HepG2 (cell line): Measurements from ENCODE around the gene MICAL1. TPM values are rescaled to one million over a fixed set of nuclear protein-coding genes. Genes with fewer than 3 reads are reported as not detected.

Experiments used
- HIVEP1 ChIP-seq: sonication (generic); formaldehyde crosslinking; IDR thresholded peaks from 2 replicates; pipeline ENCODE4 v1.4.0; 2020; ENCODE audit warnings: mild to moderate bottlenecking, missing genetic modification reagents
- HNF1A ChIP-seq, 2 experiments: sonication (generic) in 1 of 2; formaldehyde crosslinking in 1 of 2; IDR thresholded peaks; 2 replicates each; pipeline versions ENCODE4 v1.4.0 to v1.6.1; 2016 to 2020; ENCODE audit warnings: borderline replicate concordance in 1 of 2, low read depth in 1 of 2, mild to moderate bottlenecking in 1 of 2, missing genetic modification reagents in 1 of 2
- NFIB ChIP-seq: sonication (generic); formaldehyde crosslinking; IDR thresholded peaks from 2 replicates; pipeline ENCODE4 v1.9.0; 2021; ENCODE audit warnings: missing genetic modification reagents, mild to moderate bottlenecking, borderline replicate concordance
- SOX13 ChIP-seq, 3 experiments: fragments of 450-650 bp in 1 of 3; sonication (generic) in 1 of 3; formaldehyde crosslinking in 1 of 3; IDR thresholded peaks in 2 of 3; conservative IDR thresholded peaks in 1 of 3; 2 replicates each; pipeline versions ENCODE4 v1.5.0 to v1.6.1; 2016 to 2020; ENCODE audit warnings: antibody characterized with exemption in 1 of 3, mild to moderate bottlenecking in 1 of 3, missing compliant biosample characterization in 1 of 3, missing genetic modification reagents in 1 of 3, moderate library complexity in 1 of 3
- SP1 ChIP-seq, 2 experiments: fragments of 450-650 bp in 1 of 2; sonication (generic) in 1 of 2; formaldehyde crosslinking in 1 of 2; IDR thresholded peaks; 2 replicates each; pipeline versions ENCODE4 v1.4.0 to v1.6.1; 2016 to 2020; ENCODE audit warnings: missing genetic modification reagents in 1 of 2
- SP4 ChIP-seq: sonication (generic); formaldehyde crosslinking; IDR thresholded peaks from 2 replicates; pipeline ENCODE4 v1.8.1; 2023; ENCODE audit warnings: mild to moderate bottlenecking, missing genetic modification reagents
- TEAD3 ChIP-seq: optimal IDR thresholded peaks from 2 replicates; pipeline ENCODE3; 2016; ENCODE audit warnings: borderline replicate concordance
- ZBTB7B ChIP-seq: sonication (generic); formaldehyde crosslinking; IDR thresholded peaks from 2 replicates; pipeline ENCODE4 v1.4.0; 2020; ENCODE audit warnings: missing genetic modification reagents
- ZNF710 ChIP-seq: sonication (generic); formaldehyde crosslinking; IDR thresholded peaks from 2 replicates; pipeline ENCODE4 v1.5.0; 2020; ENCODE audit warnings: mild to moderate bottlenecking, missing genetic modification reagents, borderline replicate concordance
- ZSCAN20 ChIP-seq: sonication (generic); formaldehyde crosslinking; IDR thresholded peaks from 2 replicates; pipeline ENCODE4 v1.4.0; 2020; ENCODE audit warnings: missing genetic modification reagents, mild to moderate bottlenecking, borderline replicate concordance
- polyA plus RNA-seq, 8 experiments: library from polyadenylated mRNA; depleted of rRNA in 3 of 8; stranded (reverse) in 7 of 8; unstranded in 1 of 8; fragments of >200 nt; fragmentation: Illumina TruSeq in 4 of 8; extraction: Trizol in 4 of 8; gene quantifications; 2 replicates each; pipeline versions ENCODE4 v1.2.1 to v1.2.3, GENCODE V29; 2011 to 2016; ENCODE audit warnings: low read depth in 4 of 8, missing spikeins in 1 of 8, mixed read lengths in 1 of 8; ENCODE audit not compliant: insufficient read depth in 1 of 8
- total RNA-seq, 5 experiments: library from RNA; depleted of rRNA; stranded (reverse); fragments of >200 nt; fragmentation: Illumina TruSeq; extraction: Trizol; gene quantifications; 2 replicates each; pipeline ENCODE4 v1.2.3, GENCODE V29; 2016; ENCODE audit warnings: low read depth in 1 of 5
- TF ChIP-seq, protein P1 (sequence below): sonication (generic); formaldehyde crosslinking; IDR thresholded peaks from 2 replicates; pipeline ENCODE4 v1.5.1; 2020; ENCODE audit warnings: mild to moderate bottlenecking, missing genetic modification reagents, moderate library complexity

The MICAL1 gene
- total and polyA plus RNA-seq, 2 of the 13 experiments (the other 11 are each of a cell fraction or from before 2014, with no cell fraction given), result 6.9 to 39.0 TPM

- TF ChIP-seq ZNF710 (CRISPR knock-in tag) (no peak), TEAD3 (CRISPR knock-in tag) (peak; percentile 83), HNF1A (IDR thresholded peaks at IDR 0.05; ENCODE audit: low read depth) (peak; percentile 68), HNF1A (CRISPR knock-in tag; IDR thresholded peaks at IDR 0.05; ENCODE audit: borderline replicate concordance) (peak; percentile 64), ZBTB7B (CRISPR knock-in tag) (peak; percentile 33; the same call in 1 of the 2 replicates), ZSCAN20 (CRISPR knock-in tag) (no peak), SP4 (CRISPR knock-in tag) (no peak), NFIB (no peak), SOX13 (IDR thresholded peaks at IDR 0.05) (no peak), SOX13 (CRISPR knock-in tag; conservative IDR thresholded peaks at IDR 0.05 in 1 of 2, IDR thresholded peaks at IDR 0.05 in 1 of 2) (peak in 1 of 2 experiments; percentile 64; a peak in 2 of 4 replicates), HIVEP1 (CRISPR knock-in tag) (no peak), SP1 (IDR thresholded peaks at IDR 0.05) (no peak), SP1 (CRISPR knock-in tag; IDR thresholded peaks at IDR 0.05) (no peak)
- TF ChIP-seq, protein P1, sequence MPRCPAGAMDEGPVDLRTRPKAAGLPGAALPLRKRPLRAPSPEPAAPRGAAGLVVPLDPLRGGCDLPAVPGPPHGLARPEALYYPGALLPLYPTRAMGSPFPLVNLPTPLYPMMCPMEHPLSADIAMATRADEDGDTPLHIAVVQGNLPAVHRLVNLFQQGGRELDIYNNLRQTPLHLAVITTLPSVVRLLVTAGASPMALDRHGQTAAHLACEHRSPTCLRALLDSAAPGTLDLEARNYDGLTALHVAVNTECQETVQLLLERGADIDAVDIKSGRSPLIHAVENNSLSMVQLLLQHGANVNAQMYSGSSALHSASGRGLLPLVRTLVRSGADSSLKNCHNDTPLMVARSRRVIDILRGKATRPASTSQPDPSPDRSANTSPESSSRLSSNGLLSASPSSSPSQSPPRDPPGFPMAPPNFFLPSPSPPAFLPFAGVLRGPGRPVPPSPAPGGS (CRISPR knock-in tag), result no peak
Observed at GRCh38 chr6:109477725-109478124, 22.2 kb upstream of the MICAL1 start (continued).
